DMS79 treated with DMSO at 0.1 percent for 48 hours (cell line): Measurements from ENCODE around the gene TTC8.
"Not testable (repeated sequence)": the region's sequence is repeated elsewhere in the genome, so short reads cannot be mapped to it uniquely, and the experiment has no call there.

Source experiments
- DNase-seq: peaks from one replicate; lab custom pipeline; 2025; lab: John Stamatoyannopoulos, UW

TTC8 gene

DNA sequence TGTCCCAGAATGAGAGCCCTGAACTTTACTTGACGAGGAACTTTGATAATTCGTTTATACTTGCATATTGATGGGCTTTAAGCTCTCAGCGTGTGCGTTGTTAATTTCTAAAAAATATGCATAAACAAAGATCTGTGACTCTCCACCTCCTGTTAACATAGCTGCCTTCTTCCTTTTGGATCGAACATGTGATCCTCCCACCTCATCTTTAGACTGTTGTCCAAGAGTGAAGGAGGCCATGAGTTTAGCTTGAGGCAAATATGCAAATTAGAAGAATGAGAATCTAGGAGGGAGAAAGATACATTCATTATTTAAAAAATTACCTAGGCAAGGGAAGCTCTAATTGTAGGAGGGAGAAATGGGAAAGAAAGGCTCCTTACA is 617 bp downstream of the TTC8 start:
- DNase-seq, result peak; percentile 57

DNA sequence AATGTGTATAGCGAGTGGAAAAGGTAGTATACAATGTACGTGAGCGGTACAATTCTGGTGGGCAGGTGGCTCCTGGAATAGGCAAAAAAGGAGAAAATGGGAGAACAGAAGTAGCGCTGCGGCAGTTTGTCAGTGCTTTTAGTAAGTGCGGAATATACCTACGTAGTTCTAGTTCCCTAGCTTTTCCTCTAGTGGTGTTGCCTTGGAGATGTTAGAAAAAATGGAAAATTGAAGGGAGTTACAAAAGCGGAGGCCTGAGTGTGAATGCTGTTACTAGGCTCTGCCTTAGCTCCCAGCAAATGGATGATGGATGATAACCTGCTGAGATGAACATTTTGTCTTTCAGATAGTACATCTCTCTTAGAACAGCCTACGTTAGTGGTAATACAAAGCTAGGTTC is 1.1 kb downstream of the TTC8 start:
- no peak for DNase-seq

DNA sequence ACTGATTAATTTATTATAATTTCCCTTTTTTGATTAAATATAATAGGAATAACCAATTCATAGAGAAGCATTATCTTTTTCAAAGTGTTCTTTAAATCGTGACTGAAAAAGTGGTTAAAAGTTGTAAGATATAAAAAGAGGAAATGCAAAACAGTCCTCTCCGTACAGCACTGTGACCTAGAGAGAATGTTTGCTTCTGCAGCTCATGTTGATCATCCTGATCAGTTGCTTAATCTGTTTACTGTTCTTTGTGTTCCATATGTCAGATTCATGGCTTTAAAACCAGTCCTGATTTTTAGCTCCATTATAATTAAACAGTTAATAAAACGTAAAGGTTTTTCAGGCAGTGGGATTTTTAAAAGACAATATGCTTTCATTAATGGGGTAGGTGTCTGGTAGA is 4.7 kb downstream of the TTC8 start:
- DNase-seq, result no peak

DNA sequence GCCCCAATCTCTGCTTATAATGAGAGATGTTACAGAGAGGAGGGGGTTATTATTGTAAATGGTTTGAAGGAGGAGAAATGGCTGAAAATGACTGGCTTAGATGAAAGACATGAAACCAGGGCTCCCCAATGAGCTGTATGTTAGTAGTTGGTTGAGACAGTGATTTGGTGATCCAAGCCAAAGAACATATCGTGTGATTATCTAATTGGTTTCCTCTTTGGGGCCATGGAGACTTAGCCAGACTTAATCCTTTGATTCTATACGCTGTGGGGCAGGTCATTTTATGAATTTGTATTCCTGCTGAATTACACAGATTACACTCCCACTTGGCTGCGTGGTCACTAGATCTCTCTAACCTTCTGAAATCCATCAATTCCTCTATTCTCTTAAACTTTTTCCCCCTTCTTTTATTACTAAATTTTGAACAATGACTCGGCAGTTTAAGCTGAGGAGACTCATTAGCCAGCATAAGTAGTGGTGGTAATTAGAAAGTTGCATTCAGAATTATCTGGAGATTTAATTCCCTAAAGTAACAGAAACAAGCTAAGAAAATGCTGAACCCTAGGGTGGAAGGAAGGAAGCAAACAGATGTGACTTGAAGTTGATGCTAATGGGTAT is 5.3 kb downstream of the TTC8 start:
- DNase-seq, result no peak

DNA sequence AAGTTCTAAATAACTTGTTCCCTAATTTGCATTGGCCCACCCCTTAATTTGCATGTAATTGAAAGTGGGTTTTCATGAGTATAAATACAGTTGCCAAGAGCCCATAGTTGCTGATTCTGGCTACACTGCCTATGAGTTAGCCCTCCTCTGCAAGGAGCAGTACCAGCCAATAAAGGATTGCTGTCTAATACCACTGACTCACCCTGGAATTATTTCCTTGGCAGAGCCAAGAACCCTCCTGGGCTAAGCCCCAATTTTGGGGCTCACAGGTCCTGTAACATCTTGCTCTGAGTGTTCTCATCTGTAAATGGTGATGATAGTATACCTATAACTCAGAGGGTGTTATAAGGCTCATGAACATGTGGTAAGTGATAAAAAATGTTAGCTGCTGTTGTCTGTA is 6.8 kb downstream of the TTC8 start:
- DNase-seq, result no peak

DNA sequence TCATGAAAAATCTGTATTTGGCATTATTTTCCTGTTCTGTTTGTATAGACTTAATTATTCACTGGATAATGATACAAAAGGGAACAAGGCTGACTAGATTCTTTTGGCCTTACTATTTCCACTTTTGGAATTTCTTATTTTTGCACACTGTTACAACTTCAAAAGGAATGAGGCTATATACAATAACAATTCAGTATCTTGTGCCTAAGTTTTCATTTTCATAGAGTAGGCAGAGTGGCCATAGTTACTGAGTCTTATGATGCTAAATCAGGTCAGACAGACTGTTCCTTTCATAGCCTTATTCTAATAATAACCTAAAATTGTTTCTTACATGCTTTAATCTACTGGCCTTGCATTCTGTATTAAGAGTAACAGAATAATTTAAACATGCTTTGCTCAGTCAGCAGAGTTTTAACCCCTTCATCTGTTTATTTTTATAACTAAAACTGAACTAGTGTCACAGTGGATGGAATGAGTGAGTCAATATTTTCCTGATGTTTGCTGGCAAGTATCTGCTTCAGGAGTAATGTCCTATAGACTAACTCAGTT is 10.5 kb downstream of the TTC8 start:
- no peak for DNase-seq

DNA sequence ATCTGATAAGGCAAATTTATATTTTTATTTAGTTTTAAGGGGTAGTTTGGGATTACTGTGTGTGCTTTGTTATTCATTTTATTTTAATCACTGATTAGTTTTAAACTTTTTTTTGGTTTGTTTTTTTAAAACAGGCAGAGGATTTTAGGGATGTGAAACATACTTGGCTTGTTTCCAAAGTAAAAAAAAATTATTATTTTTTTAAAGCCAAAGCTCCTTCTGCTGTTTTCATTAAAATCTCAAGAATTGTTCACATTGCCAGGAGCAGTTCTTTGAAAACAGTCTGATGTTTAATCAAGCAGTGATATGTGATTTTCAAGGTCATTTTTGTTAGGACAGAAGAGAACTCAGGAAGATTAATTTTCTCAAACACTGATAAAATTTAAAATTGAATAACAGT is 11.2 kb downstream of the TTC8 start:
- DNase-seq, result no peak

DNA sequence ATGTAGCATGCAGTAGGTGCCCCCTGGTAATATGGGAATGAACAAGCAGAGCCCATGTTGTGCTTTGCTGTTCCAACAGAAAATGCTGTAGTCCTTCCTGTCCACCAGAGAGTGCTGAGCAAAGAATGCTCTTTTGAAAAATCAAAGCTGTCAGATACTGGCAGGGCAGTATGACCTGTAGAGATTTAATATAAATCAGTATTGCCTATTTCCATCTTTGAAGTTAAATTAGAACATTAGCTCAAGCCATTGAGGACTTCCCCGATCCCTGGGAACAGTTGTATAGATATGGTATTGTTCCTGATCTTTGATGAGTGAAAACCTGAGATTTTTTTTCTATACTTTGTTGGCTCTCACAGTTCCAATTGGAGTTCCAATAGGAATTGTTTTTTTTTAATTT is 13.0 kb downstream of the TTC8 start:
- DNase-seq, result no peak

DNA sequence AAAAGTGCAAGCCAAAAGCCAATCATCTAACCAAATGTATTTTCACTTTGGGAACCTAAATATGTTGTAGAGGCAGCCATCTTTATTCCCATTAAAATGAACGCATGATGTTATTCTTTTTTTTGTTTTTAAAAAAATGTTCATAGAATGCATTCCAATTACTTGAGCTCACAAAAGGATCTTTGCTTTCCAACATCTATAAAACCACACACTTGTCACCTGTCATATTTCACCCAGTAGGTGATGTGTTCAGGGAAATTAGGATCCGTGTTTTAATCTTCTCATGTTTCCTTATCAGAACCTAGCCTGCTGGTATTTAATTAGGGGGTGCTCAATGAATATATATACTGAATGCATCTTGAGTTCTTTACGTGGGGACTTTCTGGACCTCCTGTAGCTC is 13.6 kb downstream of the TTC8 start:
- peak; percentile 26 for DNase-seq

DNA sequence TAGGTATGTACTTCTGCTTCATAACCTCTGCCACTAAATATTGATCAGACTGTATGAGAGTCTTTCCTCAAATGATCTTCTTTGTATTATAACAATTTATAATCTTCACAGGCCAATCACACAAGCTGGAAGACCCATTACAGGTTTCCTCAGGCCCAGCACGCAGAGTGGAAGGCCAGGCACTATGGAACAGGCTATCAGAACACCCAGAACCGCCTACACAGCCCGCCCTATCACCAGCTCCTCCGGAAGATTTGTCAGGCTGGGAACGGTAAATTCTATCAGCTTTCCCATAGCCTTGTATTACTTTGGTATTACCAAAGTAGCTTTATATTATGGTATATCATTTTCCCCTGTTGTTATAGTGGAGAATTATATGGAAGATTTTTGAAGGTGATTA is 16.5 kb downstream of the TTC8 start:
- no peak for DNase-seq

DNA sequence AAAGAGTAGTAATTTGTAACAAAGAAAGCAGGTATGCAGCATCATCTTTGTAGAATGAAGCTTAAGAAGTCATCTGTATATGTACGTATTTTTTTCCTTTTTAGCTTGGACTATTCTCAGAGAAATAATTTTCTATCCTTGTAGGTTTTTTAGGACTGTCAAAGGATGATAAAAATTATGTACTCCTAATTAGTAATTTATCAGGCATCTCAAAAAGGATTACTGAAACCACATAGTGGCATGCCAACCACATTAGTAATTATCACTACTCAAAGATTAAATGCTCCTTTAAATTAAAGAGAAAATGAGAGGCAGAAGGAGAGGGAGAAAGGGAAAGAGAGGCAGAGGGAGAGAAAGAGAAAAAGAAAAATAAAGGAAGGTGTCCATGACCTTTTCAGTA is 17.3 kb downstream of the TTC8 start:
- no peak for DNase-seq

DNA sequence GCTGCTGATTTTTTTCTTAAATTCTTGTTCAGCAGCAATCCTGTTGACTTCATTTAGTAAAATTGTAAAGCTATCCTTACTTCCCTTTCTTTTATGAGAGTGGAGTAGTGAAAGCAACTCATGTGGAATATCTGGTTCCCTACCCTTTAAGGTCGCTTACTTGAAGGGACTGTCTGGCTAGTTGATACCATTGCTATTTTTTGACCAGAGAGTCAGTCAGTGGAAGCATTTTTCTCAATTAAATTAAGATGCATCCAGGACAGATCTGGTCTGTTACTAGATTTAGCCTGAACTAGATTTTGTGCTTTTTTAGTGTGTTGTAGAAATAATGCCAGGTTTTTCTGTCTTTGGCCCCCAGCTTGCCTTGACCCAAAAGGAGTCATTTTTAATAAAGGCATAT is 18.0 kb downstream of the TTC8 start:
- no peak for DNase-seq

DNA sequence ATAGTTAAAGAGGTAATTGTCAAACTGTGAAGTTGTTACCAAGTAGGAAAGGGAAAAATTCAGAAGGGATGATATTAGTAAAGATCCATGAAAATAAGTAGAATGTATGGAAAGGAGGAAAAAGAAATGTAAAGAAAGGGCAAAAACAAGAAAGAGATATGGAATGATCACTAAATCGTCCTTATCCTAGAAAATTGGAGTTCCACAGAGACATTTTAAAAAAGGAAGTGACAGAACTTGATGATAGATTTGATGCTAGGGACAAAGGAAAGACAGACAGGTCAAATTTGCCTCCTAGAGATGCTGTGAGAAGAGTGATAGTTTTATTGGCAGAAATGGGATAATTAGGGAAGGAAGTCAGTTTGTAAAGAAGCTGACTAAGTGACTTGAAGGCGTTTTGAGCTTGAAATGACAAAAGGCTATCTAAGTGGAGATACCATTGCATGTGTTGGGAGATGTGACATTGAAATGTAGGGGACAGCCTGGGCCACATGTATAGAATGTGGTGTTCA is 20.6 kb downstream of the TTC8 start:
- no peak for DNase-seq

DNA sequence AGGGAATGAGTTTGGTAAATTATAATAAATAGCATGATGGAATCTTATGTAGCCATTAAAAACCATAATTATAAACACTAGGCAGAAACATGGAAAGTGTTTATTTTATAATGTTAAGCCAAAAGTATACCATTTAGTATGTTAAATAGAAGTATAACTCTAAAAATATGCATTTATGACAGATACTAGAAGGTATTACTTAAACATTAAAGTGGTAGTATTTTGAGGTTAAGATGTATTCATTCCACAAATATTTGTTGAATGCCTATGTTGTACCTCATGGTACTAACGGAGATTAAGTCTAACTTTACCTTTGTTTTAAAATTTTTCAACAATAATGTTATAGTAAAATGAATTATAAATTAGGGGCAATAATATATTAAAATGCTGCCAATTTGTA is 24.1 kb downstream of the TTC8 start:
- no peak for DNase-seq

DNA sequence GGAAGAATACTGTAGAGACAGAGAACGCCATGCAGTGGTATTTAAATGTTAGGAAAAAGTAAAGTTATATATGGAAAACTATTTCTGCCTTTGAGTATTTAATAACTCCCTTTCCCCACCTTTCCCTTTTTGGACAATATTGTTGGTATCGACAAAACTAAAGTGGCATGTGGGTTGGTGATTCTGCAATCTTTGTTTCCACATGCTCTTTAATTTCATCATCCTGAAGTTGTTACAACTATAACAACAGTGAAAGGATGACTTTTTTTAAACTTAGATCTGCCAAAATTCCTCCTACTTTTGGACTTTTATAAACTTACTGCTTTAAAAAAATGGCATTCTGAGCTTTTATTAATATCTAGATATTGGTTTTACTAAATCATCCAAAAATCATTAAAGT is 25.3 kb downstream of the TTC8 start:
- no peak for DNase-seq

DNA sequence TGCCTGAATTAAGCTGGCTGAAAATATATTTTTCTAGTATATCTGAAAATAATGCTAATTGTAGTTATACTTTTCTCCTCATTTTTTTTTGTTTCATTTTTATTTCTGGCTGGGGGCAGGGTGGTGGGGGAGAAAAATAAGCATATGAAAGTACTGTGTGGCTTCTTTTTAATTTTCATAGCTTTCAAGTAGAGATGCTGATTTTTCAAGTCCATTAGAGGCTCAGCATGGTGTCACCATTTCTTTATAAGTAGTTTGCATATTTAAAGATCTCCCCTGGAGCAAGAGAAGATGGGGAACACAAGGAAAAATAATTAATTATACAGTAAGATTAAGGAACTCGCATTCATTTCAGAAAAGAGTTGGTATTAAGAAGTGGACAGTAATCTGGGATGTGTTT is 27.1 kb downstream of the TTC8 start:
- peak; percentile 54 for DNase-seq

DNA sequence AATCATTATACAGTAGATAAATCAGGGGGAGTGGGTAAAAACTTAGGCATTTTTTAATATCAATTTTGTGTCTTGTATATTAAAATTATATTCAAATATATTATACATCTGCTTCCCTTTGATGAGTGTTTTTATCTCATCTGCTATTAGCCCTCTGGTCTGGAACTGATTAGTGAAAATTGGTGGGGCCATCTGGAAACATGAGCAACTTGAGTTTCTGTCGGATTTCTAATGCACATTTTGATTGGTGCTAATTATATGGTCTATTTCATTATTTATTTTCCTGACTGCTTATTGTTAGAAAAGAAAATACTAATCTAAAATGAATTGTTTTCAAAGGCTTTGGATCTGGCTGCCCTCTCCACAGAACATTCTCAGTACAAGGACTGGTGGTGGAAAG is 28.2 kb downstream of the TTC8 start:
- peak; percentile 68 for DNase-seq

DNA sequence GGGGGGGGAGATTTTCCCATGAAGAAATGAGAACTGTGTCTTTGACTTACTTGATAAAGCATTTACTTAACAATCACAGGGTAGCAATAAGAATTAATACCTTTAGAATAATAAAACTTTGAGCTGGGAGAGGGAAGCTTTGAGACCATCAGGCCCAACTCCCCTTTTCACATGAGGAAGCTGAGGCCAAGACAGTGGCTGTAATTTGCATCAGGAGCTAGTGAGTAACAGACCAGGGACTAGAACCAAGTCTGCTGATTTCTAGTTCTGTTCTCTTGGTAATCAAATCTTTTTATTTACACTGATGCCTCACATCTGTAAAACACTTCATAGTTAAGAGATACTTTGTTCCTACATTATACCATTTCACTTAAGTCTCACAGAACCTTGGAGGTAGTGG is 28.7 kb downstream of the TTC8 start:
- DNase-seq, result no peak

DNA sequence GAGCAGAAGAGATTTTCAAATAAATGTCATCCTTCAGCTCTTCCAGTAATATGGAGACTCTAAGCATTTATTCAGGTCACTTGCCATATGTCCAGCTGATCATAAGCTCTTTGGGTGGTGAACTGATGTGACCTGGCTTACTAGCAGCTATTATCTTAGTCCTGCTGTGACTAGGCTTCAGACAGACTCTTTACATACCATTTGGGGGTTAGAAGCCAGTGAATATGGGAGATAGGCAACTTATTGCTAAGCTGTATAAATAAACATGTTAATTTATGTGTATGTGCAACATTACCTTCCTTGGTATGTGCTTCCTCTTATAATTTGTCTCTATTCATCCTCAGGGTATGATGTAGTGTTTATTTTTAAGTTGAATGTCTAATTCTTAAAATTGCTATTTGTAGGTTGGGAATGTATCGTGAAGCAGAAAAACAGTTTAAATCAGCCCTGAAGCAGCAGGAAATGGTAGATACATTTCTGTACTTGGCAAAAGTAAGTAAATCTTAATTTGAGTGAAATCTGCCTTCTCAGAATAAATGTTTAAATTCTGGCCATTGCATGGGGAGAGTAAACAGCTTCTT is 32.4 kb downstream of the TTC8 start:
- DNase-seq, result no peak

DNA sequence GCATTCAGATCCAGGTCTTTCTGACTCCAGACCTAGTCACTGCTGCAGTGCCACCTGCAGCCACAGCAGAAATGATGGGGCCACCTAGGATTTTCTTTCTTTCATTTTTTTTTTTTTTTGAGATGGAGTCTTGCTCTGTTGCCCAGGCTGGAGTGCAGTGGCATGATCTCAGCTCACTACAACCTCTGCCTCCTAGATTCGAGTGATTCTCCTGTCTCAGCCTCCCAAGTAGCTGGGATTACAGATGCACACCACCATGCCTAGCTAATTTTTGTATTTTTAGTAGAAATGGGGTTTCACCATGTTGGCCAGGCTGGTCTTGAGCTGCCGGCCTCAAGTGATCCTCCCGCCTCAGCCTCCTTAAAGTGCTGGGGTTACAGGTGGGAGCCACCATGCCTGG is 33.4 kb downstream of the TTC8 start:
- not testable (repeated sequence) for DNase-seq

DNA sequence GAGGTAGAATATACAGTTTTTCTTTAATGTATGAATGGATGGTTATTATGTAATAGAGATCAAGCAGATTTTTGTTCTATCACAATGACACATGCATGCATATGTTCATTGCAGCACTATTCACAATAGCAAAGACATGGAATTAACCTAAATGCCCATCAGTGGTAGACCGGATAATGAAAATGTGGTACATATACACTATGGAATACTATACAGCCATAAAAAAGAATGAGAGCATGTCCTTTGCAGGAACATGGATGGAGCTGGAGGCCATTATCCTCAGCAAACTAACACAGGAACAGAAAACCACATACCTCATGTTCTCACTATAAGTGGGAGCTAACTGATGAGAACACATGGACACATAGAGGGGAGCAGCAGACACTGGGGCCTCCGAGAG is 34.7 kb downstream of the TTC8 start:
- not testable (repeated sequence) for DNase-seq

DNA sequence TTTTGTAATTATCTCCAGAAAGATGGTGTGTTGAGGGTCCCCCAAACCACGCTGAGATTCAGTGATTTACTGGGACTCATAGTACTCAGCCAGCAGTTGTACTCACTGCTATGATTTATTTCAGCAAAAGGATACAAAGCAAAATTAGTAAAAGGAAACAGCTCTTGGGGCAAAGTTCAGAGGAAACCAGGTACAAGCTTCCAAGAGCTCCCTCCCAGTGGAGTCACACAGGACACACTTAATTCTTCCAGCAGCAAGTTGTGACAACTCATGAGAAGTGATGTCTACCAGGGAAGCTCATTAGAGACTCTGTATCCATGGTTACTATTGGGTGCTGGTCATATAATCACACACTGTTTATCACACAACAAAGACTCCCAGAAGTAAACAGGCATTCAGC is 38.7 kb downstream of the TTC8 start:
- no peak for DNase-seq

DNA sequence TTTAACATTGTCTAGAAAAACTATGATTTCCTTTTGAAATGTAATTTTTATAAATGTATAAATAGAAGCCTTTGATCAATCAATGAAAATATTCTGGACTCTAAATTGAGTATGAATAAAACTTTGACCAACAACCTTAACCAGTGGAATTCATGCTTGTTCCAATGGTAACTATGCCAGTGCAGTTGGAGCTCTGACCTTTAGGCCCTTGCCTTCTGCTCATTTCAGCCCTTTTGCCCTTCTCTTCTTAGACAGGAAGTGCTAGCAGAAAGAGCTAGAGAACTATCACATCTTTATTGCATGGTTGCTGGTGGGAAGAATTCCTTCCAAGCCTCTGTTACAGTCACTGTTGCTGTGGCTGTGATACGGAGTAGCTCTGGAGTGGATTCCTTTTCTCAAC is 39.7 kb downstream of the TTC8 start:
- no peak for DNase-seq

DNA sequence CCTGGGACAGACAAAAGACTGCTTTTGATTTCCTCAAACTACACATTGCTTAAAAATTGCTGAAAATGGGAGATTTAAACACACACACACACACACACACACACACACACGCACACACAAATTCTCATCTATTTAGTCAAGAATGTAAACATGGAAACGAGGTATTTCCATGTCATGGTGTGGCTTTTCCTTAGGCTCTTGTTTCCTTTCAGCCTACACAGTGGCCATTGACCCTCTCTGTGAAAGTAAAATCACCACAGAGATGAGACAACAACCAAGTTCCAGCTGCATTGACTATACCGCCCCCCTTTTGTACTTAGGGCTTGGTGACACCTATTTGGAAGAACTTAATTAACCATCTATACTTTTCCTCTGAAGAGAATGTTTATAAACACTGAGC is 41.9 kb downstream of the TTC8 start:
- DNase-seq, result no peak
